Measurements from ENCODE around the gene GHR.
"Not testable (repeated sequence)": the region's sequence is repeated elsewhere in the genome, so short reads cannot be mapped to it uniquely, and the experiment has no call there.

GHR gene

GRCh38 chr5:42654645-42655044 lies 231.4 kb downstream of the GHR start:
- no peak for DNase-seq

DNA sequence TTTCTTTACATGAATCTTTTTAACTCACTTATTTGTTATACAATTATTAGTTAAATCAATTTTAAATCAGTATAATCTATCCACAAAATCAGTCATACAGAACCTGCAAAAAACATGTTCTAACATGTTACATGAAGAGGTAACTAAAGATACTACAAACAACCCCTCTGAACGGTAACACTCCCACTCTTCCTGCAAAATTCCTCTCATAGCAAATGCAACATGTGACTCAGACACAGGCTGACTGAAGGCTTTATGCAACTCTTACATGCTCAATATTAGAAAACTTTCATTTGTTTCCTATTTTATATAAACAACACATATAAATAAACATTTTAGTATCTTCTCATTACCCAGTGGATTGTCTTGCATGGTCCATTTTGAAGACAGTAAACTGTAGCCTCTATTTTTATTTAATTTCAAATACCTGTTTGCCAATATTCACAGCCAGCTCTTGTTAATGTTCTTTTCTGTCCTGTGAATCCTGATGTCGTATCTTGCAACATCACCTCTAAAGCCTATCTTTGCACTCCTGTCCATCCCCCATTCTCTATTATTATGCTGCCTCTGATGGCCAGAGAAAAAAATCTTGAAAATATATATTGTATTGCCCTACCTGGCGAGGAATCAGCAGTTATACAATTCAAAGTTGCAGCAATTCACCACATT lies 232.9 kb downstream of the GHR start:
- DNase-seq: no peak

DNA sequence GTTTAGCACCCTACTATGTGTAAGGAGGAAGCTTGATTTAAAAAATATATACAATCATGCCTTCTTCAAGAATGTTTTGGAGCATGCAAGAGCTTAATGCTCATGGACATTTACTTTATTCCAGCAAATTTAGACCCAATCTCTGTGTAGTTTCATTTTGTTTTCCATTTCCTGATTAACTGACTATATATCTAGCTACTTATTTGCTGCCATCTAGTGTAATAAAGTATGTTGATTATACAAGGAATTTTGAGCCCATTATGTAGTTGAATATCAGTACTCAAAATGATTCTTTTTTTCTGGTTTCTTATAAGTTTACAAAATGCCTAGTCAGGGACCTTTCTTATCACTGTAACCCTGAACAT lies 233.4 kb downstream of the GHR start:
- no peak for DNase-seq

GRCh38 chr5:42659869-42660268 lies 236.6 kb downstream of the GHR start:
- DNase-seq: not testable (repeated sequence)

- no peak for DNase-seq
These were observed 242.6 kb downstream of the GHR start for GRCh38 chr5:42665857-42666256.

DNA sequence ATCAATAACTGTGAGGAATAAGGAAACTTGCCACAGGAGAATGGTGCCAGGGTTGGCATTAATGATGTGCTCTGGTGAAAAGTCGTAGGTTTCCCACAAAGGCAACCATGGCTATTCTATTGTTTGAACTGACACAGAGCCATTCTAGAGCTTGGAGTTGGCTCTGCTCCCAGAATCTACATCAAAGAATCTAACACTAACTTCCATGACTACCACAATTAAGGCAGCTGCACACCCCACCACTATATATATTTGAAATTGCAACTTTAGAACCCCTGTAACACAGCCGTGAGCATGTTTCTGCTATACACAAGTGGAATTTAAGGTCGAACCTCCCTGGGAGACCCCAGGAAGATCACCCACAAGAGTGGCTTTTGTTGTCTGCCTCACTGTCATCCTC lies 243.6 kb downstream of the GHR start:
- no peak for DNase-seq

GRCh38 chr5:42668254-42668653 lies 245.0 kb downstream of the GHR start:
- DNase-seq: no peak

- DNase-seq: no peak
These were observed 249.7 kb downstream of the GHR start for GRCh38 chr5:42672925-42673324.

DNA sequence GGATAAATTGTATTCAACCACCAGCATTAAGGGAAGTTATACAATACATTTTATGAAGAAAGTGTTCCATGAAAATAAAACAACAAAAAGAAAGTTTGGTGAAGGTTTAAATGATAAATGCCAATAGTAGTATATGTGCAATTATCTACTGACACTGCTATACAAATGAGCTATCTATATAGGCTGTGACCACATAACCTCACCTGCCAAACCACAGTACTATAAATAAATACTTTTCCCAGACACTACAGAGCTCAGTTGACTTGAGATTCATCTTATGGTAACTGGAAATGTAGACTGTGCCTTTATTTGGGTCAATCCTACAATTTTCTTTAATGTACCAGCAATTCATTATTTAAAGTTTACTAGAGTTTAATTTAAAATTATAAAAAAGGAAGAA lies 252.4 kb downstream of the GHR start:
- DNase-seq: no peak

DNA sequence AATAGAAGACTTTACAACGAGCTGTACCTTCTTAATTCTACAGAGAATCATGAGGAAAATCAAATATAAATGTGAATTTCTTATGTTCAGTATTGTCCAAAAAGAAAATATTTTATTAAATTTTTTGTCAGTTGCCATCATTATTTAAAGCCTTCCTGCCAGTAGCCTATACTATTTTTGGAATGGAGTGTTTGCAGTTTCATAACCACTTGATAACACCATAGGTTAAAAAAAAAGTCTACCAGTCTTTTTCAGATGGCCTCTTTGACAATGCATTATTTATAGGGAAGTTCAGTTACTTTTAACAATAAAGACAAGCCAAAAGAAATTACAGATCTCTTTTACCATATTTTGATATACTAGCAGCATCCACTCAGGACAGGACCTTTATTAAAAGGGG lies 253.1 kb downstream of the GHR start:
- no peak for DNase-seq

- no peak for DNase-seq
These were observed 254.1 kb downstream of the GHR start for GRCh38 chr5:42677156-42677842.

DNA sequence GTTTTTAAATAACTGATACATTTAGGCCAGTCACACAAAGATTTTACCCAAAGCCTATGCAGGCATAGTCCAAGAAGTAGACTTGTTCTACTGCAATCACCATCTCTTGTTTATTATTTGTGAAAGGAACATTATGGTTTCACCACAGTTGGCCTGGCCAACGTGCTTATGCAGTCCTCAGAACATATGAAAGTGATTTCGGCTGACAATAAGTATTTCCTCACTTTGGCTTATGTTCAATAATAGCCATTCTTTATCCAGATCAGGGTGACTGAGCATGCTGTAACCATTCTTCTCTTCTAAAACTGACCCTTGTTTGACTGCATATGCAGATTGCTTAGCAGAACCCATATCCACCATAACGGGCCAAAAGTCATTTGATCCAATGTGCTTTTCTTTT lies 256.8 kb downstream of the GHR start:
- no peak for DNase-seq

DNA sequence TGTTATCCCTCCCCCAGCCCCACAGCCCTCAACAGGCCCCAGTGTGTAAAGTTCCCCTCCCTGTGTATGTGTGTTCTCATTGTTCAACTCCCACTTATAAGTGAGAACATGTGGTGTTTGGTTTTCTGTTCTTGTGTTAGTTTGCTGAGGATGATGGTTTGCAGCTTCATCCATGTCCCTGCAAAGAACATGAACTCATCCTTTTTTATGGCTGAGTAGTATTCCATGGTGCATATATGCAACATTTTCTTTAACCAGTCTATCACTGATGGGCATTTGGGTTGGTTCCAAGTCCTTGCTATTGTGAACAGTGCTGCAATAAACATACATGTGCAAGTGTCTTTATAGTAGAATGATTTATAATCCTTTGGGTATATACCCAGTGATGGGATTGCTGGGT lies 261.8 kb downstream of the GHR start:
- not testable (repeated sequence) for DNase-seq

DNA sequence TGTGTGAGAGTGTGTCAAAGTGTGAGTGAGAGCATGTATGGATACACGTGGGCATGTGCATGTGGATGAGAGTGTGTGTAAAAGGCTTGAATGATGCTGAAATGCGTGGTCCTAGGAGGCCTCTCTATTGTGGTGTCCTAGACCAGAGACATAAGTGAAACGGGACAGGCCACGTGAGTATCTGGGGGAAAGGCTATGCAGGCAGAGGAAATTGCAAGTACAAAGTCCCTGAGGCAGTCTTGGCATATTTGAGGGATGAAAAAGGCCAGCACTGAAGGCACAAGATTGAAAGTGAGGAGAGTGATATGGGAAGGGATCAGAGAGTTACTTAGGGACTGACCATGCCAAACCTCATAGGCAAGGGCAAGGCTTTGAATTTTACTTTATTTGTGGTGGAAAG lies 266.2 kb downstream of the GHR start:
- DNase-seq: no peak

DNA sequence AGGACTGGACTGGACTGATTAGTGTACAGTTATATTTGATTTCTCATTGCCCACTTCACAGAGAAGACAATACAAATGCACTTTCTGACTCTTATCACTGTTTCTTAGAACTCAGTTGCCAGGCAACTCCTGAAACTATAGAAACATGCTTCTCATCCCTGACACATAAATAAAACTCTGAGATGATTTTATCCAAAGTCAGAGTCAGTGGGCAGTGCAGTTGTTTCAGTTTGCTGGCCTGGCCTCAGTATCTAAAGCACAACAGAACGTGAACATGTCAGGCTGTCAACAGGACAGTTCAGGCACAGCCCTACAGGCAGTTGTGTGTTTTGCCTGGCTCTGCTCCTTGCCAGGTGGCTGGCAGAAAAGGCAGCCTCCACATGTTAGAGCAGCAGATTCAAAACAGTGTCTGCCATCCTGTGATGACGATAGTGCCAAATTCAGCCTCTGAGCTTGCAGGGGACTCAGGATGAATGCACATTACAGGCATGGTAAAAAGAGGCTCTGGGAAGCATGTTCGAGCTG lies 268.2 kb downstream of the GHR start:
- DNase-seq: no peak

GRCh38 chr5:42701351-42702059 lies 278.3 kb downstream of the GHR start:
- no peak for DNase-seq

- DNase-seq: no peak
These were observed 280.0 kb downstream of the GHR start for GRCh38 chr5:42703238-42703637.

DNA sequence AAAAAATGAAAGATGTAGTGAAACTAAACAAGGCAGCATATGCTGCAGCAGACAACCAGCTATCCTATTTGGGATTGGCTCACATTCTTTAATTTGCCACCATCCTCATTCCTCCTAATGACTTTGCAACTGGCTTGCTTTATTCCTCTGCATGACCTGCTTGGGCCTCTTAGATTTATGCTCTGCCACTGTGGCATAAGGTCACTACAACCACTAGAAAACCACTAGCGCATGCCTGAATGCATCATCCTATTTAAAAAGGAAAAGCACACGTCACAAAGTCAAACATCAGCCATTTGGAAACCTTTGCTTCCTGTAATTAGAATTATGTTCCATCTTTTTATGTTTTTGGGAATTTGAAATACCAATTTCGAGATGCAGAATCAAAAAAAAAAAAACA lies 292.5 kb downstream of the GHR start:
- DNase-seq: no peak

- DNase-seq: no peak
These were observed 295.4 kb downstream of the GHR start for GRCh38 chr5:42718591-42718990.

GRCh38 chr5:42719034-42719433 lies 295.8 kb downstream of the GHR start:
- no peak for DNase-seq

DNA sequence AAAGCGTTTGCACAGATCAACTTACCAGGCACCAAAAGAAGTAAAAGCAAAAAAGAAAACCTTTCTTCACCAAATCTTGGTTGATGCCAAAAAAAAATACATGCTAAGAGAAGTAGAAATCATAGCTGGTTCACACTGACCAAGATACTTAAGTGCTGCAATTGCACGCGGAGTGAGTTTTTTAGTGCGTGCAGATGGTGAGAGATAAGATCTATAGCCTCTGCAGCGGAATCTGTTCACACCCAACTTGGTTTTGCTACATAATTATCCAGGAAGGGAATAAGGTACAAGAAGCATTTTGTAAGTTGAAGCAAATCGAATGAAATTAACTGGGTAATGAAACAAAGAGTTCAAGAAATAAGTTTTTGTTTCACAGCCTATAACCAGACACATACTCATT lies 297.0 kb downstream of the GHR start:
- DNase-seq: no peak

DNA sequence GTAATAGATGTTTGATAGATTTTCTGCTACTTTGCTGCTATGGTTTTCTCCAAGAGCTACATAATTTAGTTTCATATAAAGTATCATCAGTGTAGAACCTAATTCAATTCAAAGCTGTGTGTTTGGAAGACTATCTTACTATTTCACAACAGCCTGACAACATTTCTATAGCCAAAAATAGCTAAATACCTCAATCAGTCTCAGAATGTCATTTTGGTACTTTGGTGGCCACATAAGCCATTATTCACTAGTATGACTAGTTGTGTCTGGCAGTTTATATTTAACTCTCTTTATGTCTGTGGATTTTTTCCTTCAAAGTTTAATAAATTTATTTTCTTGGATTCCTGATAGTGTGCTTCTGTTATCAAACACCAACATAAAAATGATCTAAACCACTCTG lies 298.2 kb downstream of the GHR start:
- DNase-seq: no peak

GRCh38 chr5:42734531-42735058 lies 311.4 kb downstream of the GHR start:
- DNase-seq: not testable (repeated sequence)

DNA sequence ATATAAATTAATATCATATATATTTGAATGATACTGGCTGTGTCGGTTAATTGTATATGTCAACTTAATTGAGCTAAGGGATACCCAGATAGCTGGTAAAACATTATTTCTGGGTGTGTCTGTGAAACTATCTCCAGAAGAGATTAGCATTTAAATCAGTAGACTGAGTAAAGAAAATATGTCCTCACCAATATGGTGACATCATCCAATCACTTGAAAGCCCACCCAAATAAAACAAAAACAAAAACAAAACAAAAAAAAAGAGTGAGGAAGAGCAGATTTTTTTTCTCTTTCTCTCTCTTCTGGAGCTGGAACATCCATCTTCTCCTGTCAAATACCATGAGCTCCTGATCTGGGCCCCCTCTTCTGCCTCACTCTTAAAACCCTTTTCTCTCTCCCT lies 317.7 kb downstream of the GHR start:
- DNase-seq: no peak

Measured in stimulated activated CD4-positive, alpha-beta T cell treated with anti-CD3 and anti-CD28 coated beads, Interleukin-2, amount 100 ng/mL, for 48 hours (primary cell).